Suprapubic skin (tissue), 4 donors: ENCODE measurements around the gene TMEM254.

ENCODE experiments used
- POLR2A ChIP-seq, 2 donors: fragments of 450-650 bp; IDR thresholded peaks; one replicate each; pipeline ENCODE4 v1.6.1; 2017; ENCODE audit warnings: antibody characterized with exemption in 2 of 2, mild to moderate bottlenecking in 2 of 2, moderate library complexity in 2 of 2
- POLR2AphosphoS5 ChIP-seq, 3 donors: sonication (generic); formaldehyde crosslinking; IDR thresholded peaks; one replicate each; pipeline ENCODE4 v1.6.1; 2017; ENCODE audit warnings: antibody characterized with exemption in 3 of 3
- TF ChIP-seq, protein P1 (sequence below), 2 donors: fragments of 200-600 bp in 1 of 2; fragments of 450-650 bp in 1 of 2; sonication (generic) in 1 of 2; IDR thresholded peaks; one replicate each; pipeline ENCODE4 v1.5.1; 2016 to 2019; ENCODE audit warnings: antibody characterized with exemption in 2 of 2, mild to moderate bottlenecking in 1 of 2, moderate library complexity in 1 of 2

GRCh38 chr10:80094231-80094630 lies 15.8 kb downstream of the TMEM254 start:
- TF ChIP-seq POLR2AphosphoS5 (IDR thresholded peaks at IDR 0.05) (no peak), POLR2A (IDR thresholded peaks at IDR 0.05) (no peak)
- TF ChIP-seq, protein P1, sequence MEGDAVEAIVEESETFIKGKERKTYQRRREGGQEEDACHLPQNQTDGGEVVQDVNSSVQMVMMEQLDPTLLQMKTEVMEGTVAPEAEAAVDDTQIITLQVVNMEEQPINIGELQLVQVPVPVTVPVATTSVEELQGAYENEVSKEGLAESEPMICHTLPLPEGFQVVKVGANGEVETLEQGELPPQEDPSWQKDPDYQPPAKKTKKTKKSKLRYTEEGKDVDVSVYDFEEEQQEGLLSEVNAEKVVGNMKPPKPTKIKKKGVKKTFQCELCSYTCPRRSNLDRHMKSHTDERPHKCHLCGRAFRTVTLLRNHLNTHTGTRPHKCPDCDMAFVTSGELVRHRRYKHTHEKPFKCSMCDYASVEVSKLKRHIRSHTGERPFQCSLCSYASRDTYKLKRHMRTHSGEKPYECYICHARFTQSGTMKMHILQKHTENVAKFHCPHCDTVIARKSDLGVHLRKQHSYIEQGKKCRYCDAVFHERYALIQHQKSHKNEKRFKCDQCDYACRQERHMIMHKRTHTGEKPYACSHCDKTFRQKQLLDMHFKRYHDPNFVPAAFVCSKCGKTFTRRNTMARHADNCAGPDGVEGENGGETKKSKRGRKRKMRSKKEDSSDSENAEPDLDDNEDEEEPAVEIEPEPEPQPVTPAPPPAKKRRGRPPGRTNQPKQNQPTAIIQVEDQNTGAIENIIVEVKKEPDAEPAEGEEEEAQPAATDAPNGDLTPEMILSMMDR (IDR thresholded peaks at IDR 0.05): no peak
